GM23248 (cell line): ENCODE data around the gene HSD17B4. TPM values are rescaled to one million over a fixed set of nuclear protein-coding genes. Genes with fewer than 3 reads are reported as not detected.
"Not testable (repeated sequence)": the region's sequence is repeated elsewhere in the genome, so short reads cannot be mapped to it uniquely, and the experiment has no call there.

Source experiments
- DNase-seq: peaks from one replicate; pipeline ENCODE4 v3.0.0-alpha.2; 2015
- H2AFZ ChIP-seq: fragments of 200-600 bp; sonication (generic); 2 replicates; pipeline ENCODE4 v1.6.1; 2016; ENCODE audit warnings: antibody characterized with exemption
- H3F3A ChIP-seq: fragments of 200-600 bp; sonication (generic); 2 replicates; pipeline ENCODE4 v1.6.1; 2016; ENCODE audit warnings: mild to moderate bottlenecking, antibody characterized with exemption, mixed run types; ENCODE audit not compliant: insufficient read depth
- H3K27ac ChIP-seq: fragments of 200-600 bp; sonication (generic); 2 replicates; pipeline ENCODE4 v1.5.1; 2016; ENCODE audit warnings: mild to moderate bottlenecking
- H3K27me3 ChIP-seq: fragments of 200-600 bp; sonication (generic); replicated peaks from 2 replicates; pipeline ENCODE4 v1.6.1; 2016; ENCODE audit warnings: mild to moderate bottlenecking; ENCODE audit not compliant: insufficient read depth
- H3K36me3 ChIP-seq: fragments of 200-600 bp; sonication (generic); 2 replicates; pipeline ENCODE4 v1.6.1; 2016; ENCODE audit warnings: low read depth, mild to moderate bottlenecking
- H3K4me1 ChIP-seq: fragments of 200-600 bp; sonication (generic); 2 replicates; pipeline ENCODE4 v1.6.1; 2016; ENCODE audit warnings: mild to moderate bottlenecking; ENCODE audit not compliant: insufficient read depth
- H3K4me2 ChIP-seq: fragments of 200-600 bp; sonication (generic); one replicate; pipeline ENCODE4 v1.6.1; 2016; ENCODE audit warnings: mild to moderate bottlenecking; ENCODE audit not compliant: unreplicated experiment
- H3K4me3 ChIP-seq: fragments of 200-600 bp; sonication (generic); 2 replicates; pipeline ENCODE4 v1.5.1; 2016; ENCODE audit warnings: mild to moderate bottlenecking
- H3K79me2 ChIP-seq: fragments of 200-600 bp; sonication (generic); 2 replicates; pipeline ENCODE4 v1.6.1; 2016; ENCODE audit warnings: mild to moderate bottlenecking; ENCODE audit not compliant: insufficient read depth
- H3K9ac ChIP-seq: fragments of 200-600 bp; sonication (generic); 2 replicates; pipeline ENCODE4 v1.6.1; 2016; ENCODE audit warnings: mild to moderate bottlenecking
- H3K9me2 ChIP-seq: fragments of 200-600 bp; sonication (generic); 2 replicates; pipeline ENCODE4 v1.6.1; 2016; ENCODE audit warnings: mixed run types, mild to moderate bottlenecking, moderate library complexity; ENCODE audit not compliant: insufficient read depth
- H3K9me3 ChIP-seq: fragments of 200-600 bp; sonication (generic); one replicate; pipeline ENCODE4 v1.6.1; 2017; ENCODE audit warnings: low read depth
- H4K20me1 ChIP-seq: fragments of 200-600 bp; sonication (generic); 2 replicates; pipeline ENCODE4 v1.6.0; 2016; ENCODE audit not compliant: insufficient read depth
- EZH2 ChIP-seq: fragments of 200-600 bp; sonication (generic); IDR thresholded peaks from 2 replicates; pipeline ENCODE4 v1.6.1; 2018; ENCODE audit warnings: antibody characterized with exemption, mild to moderate bottlenecking; ENCODE audit not compliant: insufficient read depth, poor library complexity, severe bottlenecking
- EZH2phosphoT487 ChIP-seq: fragments of 200-600 bp; sonication (generic); IDR thresholded peaks from 2 replicates; pipeline ENCODE4 v1.6.1; 2018; ENCODE audit warnings: antibody characterized with exemption, moderate library complexity, mild to moderate bottlenecking, low read depth; ENCODE audit not compliant: insufficient read depth
- WGBS, 2 experiments: methylation state at CpG; one replicate each; pipeline ENCODE4 v1.1.6; 2015 to 2017; ENCODE audit warnings: low lambda C conversion rate in 2 of 2, low coverage in 1 of 2; ENCODE audit errors: missing lambda C conversion rate in 2 of 2; 5-methylcytosine and 5-hydroxymethylcytosine counted together
- in situ Hi-C: fragments of 300-500 bp; cut with MboI; formaldehyde crosslinking; loops from 2 replicates; pipeline ENCODE4 v1.15.0; 2020
- polyA plus RNA-seq: library from polyadenylated mRNA; unstranded; fragments of >200 nt; fragmentation: Nextera tagmentation; extraction: Ambion mirVana; gene quantifications from 2 replicates; pipeline ENCODE4 v1.2.1, GENCODE V29; 2016
- total RNA-seq: library from RNA; depleted of rRNA; stranded (reverse); fragments of >200 nt; shearing (Covaris generic); gene quantifications from 2 replicates; pipeline ENCODE4 v1.2.3, GENCODE V29; 2014

Gene HSD17B4
- total and polyA plus RNA-seq, 2 experiments from 2014 or later: 55.8 to 86.5 TPM

GRCh38 chr5:119478781-119479180 is 26.5 kb downstream of the HSD17B4 start:
- 97% methylated on average over 3 of the region's 3 CpGs for WGBS, 2 experiments
- no peaks in the 10 kb centered on the region for H3K9me2 ChIP-seq
- in situ Hi-C loops: no loop called here
- TF ChIP-seq EZH2: no peak
- TF ChIP-seq EZH2phosphoT487: no peak
- no peak overlapping the region for H3K4me3 ChIP-seq
- H3K27me3 ChIP-seq: no peaks in the 10 kb centered on the region
- no peak overlapping the region for H2AFZ ChIP-seq
- no peaks in the 10 kb centered on the region for H3K4me1 ChIP-seq
- no peak overlapping the region for H3K9ac ChIP-seq
- no peaks in the 10 kb centered on the region for H4K20me1 ChIP-seq
- peaks cover 9% of the 10 kb centered on the region; the same call in 1 of the 2 replicates for H3K36me3 ChIP-seq
- no peak for DNase-seq
- H3K9me3 ChIP-seq: no peaks in the 10 kb centered on the region
- no peak overlapping the region for H3K4me2 ChIP-seq
- no peaks in the 10 kb centered on the region for H3K79me2 ChIP-seq
- H3K27ac ChIP-seq: no peak overlapping the region
- no peaks in the 10 kb centered on the region for H3F3A ChIP-seq

GRCh38 chr5:119480629-119481028 is 28.3 kb downstream of the HSD17B4 start:
- H2AFZ ChIP-seq, H3K4me3 ChIP-seq, H3K36me3 ChIP-seq, H3F3A ChIP-seq, H3K4me2 ChIP-seq, DNase-seq, H3K9me3 ChIP-seq, in situ Hi-C loops, H3K9me2 ChIP-seq, H4K20me1 ChIP-seq, H3K27ac ChIP-seq, H3K27me3 ChIP-seq, H3K79me2 ChIP-seq, H3K9ac ChIP-seq, H3K4me1 ChIP-seq: not testable (repeated sequence)
- WGBS, 2 experiments: 79 to 81% methylated on average over 10 of the region's 10 CpGs

GRCh38 chr5:119483155-119483554 is 30.9 kb downstream of the HSD17B4 start:
- WGBS, 2 experiments: 93 to 95% methylated on average over 1 of the region's 1 CpG
- no peaks in the 10 kb centered on the region for H3K9me2 ChIP-seq
- H3K9me3 ChIP-seq: no peaks in the 10 kb centered on the region

GRCh38 chr5:119484884-119485283 is 32.6 kb downstream of the HSD17B4 start:
- Histone ChIP-seq H3K9me2 (no peaks in the 10 kb centered on the region), H3K9ac (no peak overlapping the region), H3K27ac (no peak overlapping the region), H3K27me3 (no peaks in the 10 kb centered on the region), H3K4me1 (no peaks in the 10 kb centered on the region), H3K4me2 (no peak overlapping the region), H3K4me3 (no peak overlapping the region), H3K9me3 (no peaks in the 10 kb centered on the region), H4K20me1 (no peaks in the 10 kb centered on the region), H3K36me3 (peaks cover 4% of the 10 kb centered on the region; the same call in 1 of the 2 replicates), H3K79me2 (no peaks in the 10 kb centered on the region), H2AFZ (no peak overlapping the region), H3F3A (no peaks in the 10 kb centered on the region)
- DNase-seq: no peak
- in situ Hi-C loops: no loop called here
- TF ChIP-seq EZH2phosphoT487: no peak
- no peak for TF ChIP-seq EZH2
- 97 to 98% methylated on average over 4 of the region's 4 CpGs for WGBS, 2 experiments

More at GRCh38 chr5:119483155-119483554, 30.9 kb downstream of the HSD17B4 start:
- in situ Hi-C loops: no loop called here
- TF ChIP-seq EZH2: no peak
- no peak for TF ChIP-seq EZH2phosphoT487
- Histone ChIP-seq H4K20me1 (no peaks in the 10 kb centered on the region), H3K27ac (no peak overlapping the region), H3K79me2 (no peaks in the 10 kb centered on the region), H3K4me1 (no peaks in the 10 kb centered on the region), H3K36me3 (peaks cover 4% of the 10 kb centered on the region; the same call in 1 of the 2 replicates), H2AFZ (no peak overlapping the region), H3K4me3 (no peak overlapping the region), H3K9ac (no peak overlapping the region), H3K4me2 (no peak overlapping the region), H3F3A (no peaks in the 10 kb centered on the region), H3K27me3 (no peaks in the 10 kb centered on the region)
- DNase-seq: no peak

- no peak for DNase-seq
- H2AFZ ChIP-seq: no peak overlapping the region
- no peaks in the 10 kb centered on the region for H3F3A ChIP-seq
- no peaks in the 10 kb centered on the region for H3K27me3 ChIP-seq
- peaks cover 4% of the 10 kb centered on the region for H3K36me3 ChIP-seq
- TF ChIP-seq EZH2 (no peak), EZH2phosphoT487 (no peak)
- no peaks in the 10 kb centered on the region for H3K9me3 ChIP-seq
- H3K4me1 ChIP-seq: no peaks in the 10 kb centered on the region
- no peak overlapping the region for H3K4me2 ChIP-seq
- H3K27ac ChIP-seq: no peak overlapping the region
- 55 to 56% methylated on average over 2 of the region's 2 CpGs for WGBS, 2 experiments
- no peaks in the 10 kb centered on the region for H4K20me1 ChIP-seq
- H3K9ac ChIP-seq: no peak overlapping the region
- in situ Hi-C loops: no loop called here
- no peaks in the 10 kb centered on the region for H3K79me2 ChIP-seq
- H3K4me3 ChIP-seq: no peak overlapping the region
- H3K9me2 ChIP-seq: no peaks in the 10 kb centered on the region
Measured at GRCh38 chr5:119501671-119502179, 49.4 kb downstream of the HSD17B4 start.

GRCh38 chr5:119503939-119504338 is 51.6 kb downstream of the HSD17B4 start:
- not testable (repeated sequence) for H3K9me3 ChIP-seq

More at GRCh38 chr5:119503939-119504338, 51.6 kb downstream of the HSD17B4 start:
- H4K20me1 ChIP-seq, H2AFZ ChIP-seq, DNase-seq, H3K9ac ChIP-seq, H3F3A ChIP-seq, H3K79me2 ChIP-seq, H3K4me2 ChIP-seq, H3K4me1 ChIP-seq, H3K36me3 ChIP-seq, H3K9me2 ChIP-seq, H3K27ac ChIP-seq, H3K4me3 ChIP-seq, in situ Hi-C loops, H3K27me3 ChIP-seq: not testable (repeated sequence)
- 93% methylated on average over 4 of the region's 4 CpGs for WGBS, 2 experiments
